GM21576 (cell line): ENCODE data around the gene ASIP.
"Not testable (repeated sequence)": the region's sequence is repeated elsewhere in the genome, so short reads cannot be mapped to it uniquely, and the experiment has no call there.

Experiments
- ATAC-seq: cut with Tn5 transposase; IDR thresholded peaks from one replicate; pipeline ENCODE4 v1.9.1; 2021; ENCODE audit warnings: mild to moderate bottlenecking, moderate library complexity; ENCODE audit not compliant: unreplicated experiment

Gene ASIP

GRCh38 chr20:34242015-34242414 lies 792 bp downstream of the ASIP start:
- not testable (repeated sequence) for ATAC-seq

- no peak for ATAC-seq
These were observed 1.7 kb downstream of the ASIP start for GRCh38 chr20:34242879-34243278.

- ATAC-seq = no peak
These were observed 2.2 kb downstream of the ASIP start for GRCh38 chr20:34243377-34243776.

GRCh38 chr20:34246126-34246626 lies 5.0 kb downstream of the ASIP start:
- ATAC-seq = no peak

- ATAC-seq = no peak
These were observed 8.1 kb downstream of the ASIP start for GRCh38 chr20:34249291-34249690.

DNA sequence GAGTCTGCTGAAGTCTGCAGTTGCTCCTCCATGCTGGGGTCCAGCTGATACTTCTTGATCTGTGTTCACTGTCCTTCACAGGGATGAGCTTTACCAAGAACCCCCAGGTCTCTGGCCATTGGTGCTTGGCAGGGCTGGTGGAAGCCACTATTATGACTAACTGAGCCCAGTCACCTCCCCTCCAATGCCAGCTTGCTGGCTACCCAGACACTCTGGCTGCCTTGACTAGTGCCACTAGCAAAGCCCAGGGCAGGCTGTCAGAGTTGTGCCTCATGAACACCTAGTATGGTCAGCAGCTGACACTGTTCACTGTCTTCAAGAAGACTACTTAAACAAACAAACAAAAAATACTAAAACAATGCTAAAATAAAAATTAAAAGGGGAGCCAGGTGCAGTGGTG lies 8.8 kb downstream of the ASIP start:
- no peak for ATAC-seq

DNA sequence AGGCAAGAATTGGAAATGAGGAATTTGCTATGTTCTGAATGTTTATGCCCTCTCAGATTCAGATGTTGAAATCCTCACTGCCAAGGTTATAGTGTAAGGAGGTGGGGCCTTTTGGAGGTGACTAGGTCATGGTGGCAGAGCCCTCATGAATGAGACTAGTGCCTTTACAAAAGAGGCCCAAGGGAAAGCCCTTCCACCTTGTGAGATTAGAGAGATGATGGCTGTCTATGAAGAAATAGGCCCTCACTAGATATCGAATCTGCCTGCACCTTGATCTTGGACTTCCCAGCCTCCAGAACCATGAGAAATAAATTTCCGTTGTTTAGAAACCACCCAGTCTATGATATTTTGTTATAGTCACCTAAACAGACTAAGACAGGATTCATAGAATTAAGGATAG lies 10.4 kb downstream of the ASIP start:
- no peak for ATAC-seq

DNA sequence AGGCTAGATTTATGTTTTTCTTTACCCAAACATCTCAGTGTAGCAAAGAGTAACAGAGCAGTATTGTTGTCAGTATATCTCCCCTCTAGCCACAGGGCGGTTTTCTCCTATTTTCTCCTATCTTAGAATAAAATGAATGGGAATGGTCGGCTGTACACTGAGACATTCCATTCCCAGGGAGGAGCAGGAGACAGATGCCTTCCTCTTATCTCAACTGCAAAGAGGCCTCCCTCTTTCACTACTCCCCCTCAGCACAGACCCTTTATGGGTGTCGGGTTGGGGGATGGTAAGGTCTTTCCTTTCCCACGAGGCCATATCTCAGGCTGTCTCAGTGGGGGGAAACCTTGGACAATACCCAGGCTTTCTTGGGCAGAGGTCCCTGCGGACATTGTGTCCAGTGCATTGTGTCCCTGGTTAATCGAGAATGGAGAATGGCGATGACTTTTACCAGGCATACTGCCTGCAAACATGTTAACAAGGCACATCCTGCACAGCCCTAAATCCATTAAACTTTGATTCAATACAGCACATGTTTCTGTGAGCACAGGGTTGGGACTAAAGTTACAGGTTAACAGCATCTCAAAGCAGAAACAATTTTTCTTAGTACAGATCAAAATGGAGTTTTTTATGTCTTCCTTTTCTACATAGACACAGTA lies 11.3 kb downstream of the ASIP start:
- not testable (repeated sequence) for ATAC-seq

GRCh38 chr20:34254979-34255378 lies 13.8 kb downstream of the ASIP start:
- ATAC-seq = no peak

DNA sequence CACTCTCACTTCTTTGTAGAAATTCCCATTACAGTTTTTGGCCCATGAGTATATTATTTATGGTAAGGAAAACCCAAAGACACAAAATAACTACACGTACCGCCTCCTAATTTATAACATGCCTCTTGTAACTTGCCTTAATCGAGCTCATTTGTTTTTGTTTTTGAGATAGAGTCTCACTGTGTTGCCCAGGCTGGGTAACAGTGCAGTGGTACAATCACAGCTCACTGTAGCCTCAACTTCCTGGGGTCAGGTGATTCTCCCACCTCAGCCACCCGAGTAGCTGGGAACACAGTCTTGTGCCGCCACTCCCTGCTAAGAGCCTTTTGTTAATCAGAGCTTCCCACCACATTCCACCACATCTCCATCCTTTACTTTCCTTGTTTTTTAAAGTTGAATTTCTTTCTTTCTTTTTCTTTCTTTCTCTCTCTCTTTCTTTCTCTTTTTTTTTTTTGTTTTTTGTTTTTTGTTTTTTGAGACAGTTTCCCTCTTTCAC lies 15.5 kb downstream of the ASIP start:
- no peak for ATAC-seq

GRCh38 chr20:34260208-34260942 lies 19.2 kb downstream of the ASIP start:
- no peak for ATAC-seq

DNA sequence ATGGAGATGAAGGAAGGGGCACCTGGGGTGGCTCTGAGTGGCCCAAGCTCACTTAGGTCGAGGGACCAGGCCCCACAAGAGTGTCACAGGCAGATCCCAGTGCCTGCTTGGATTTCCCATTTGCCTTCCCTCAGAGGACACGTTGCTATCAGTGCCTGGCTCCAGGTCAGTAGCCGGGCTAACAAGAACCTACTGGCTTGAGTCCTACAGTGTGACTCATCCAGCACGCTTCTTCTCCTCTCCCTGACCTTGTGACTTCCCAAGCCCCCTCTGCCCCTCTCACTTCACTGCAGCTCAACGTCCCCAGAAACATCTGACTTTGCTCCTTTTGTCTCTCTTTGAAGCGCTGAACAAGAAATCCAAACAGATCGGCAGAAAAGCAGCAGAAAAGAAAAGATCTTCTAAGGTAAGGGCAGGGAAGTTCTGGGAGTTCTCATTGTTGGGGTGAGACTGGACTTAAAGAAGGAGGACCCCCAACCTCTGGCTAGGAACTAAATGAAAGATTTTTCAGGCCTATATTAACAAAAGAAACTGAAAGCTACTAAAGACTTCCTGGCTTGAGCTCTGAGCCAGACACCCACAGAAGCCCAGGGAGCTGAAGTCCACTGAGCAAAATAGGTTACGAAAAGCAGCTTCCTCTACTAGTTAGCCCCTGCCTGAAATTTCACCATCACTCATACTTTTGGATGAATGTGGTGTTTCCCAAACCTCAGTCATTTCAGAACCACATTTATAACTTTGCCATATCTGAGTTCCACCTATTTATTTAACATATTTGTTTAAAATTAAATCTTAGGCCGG lies 21.5 kb downstream of the ASIP start:
- no peak for ATAC-seq

DNA sequence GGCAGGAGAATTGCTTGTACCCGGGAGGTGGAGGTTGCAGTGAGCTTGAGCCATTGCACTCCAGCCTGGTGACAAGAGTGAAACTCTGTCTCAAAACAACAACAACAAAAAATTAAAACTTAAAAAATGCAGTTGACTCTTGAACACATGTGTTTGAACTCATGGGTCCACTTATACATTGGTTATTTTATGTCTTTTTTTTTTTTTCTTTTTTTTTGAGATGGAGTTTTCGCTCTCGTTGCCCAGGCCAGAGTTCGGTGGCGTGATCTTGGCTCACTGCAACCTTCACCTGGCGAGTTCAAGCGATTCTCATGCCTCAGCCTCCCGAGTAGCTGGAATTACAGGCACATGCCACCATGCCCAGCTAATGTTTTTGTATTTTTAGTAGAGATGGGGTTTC lies 22.2 kb downstream of the ASIP start:
- ATAC-seq = not testable (repeated sequence)

GRCh38 chr20:34264141-34264540 lies 22.9 kb downstream of the ASIP start:
- no peak for ATAC-seq

GRCh38 chr20:34268145-34268544 lies 26.9 kb downstream of the ASIP start:
- no peak for ATAC-seq

GRCh38 chr20:34268851-34269636 lies 27.8 kb downstream of the ASIP start:
- ATAC-seq = no peak

- no peak for ATAC-seq
These were observed 28.9 kb downstream of the ASIP start for GRCh38 chr20:34269996-34270627.

GRCh38 chr20:34271956-34272355 lies 30.7 kb downstream of the ASIP start:
- ATAC-seq = no peak

DNA sequence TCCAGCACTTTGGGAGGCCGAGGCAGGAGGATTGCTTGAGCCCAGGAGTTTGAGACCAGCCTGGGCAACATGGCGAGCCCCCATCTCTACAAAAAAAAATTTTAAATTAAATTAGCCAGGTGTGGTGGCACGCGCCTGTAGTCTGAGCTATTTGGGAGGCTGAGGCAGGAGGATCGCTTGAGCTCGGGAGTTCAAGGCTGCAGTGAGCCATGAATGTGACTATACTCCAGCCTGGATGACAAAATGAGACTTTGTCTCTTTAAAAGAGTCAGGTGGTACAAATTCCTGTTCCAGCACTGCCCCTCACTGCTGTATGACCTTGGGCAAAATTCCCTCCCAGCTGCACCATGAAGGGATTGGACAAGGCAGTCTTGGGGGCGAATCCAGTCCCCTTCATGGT lies 33.5 kb downstream of the ASIP start:
- ATAC-seq = no peak

DNA sequence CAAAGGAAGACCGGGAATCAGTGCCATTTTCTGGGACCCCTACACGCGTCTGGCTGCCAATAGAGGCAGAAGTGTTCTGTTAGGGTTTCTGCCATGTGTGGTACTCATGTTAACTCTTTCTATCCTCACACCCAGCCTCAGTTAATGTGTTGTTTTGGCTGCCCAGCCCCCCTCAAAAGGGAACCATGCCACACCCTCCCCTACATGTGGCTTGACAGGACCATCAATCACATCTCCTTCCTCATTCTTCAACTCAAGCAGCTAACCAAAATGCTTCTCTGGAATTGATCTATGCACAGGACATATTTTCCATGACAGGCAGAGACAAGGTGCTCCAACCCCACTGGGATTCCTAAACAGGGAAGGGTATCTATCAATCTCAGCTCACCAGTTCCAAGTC lies 40.0 kb downstream of the ASIP start:
- ATAC-seq = no peak
